ENCODE data around the gene FMO3.

GRCh38 chr1:171155484-171155883, 64.8 kb downstream of the FMO3 start:
- TF ChIP-seq POLR2AphosphoS5 (IDR thresholded peaks at IDR 0.05): no peak
- no peak for TF ChIP-seq CTCF (IDR thresholded peaks at IDR 0.05)
- no peak for TF ChIP-seq POLR2A (IDR thresholded peaks at IDR 0.05)

All from breast epithelium (tissue), 3 donors.